Mucosa of descending colon (tissue), 3 donors: ENCODE data around the gene GPR55. TPM values are rescaled to one million over a fixed set of nuclear protein-coding genes. Genes with fewer than 3 reads are reported as not detected.

Experiments used
- ATAC-seq: fragments of 200-7000 bp; cut with Tn5 transposase; one replicate; pipeline ENCODE4 v1.9.1; 2020; ENCODE audit warnings: mild to moderate bottlenecking, moderate library complexity
- DNase-seq, 3 donors: peaks; one replicate each; pipeline ENCODE4 v3.0.0-alpha.2; 2020
- H3K36me3 ChIP-seq: fragments of 200-600 bp; one replicate; pipeline ENCODE4 v1.8.0; 2021; ENCODE audit warnings: low read depth, mild to moderate bottlenecking
- H3K4me1 ChIP-seq: fragments of 200-600 bp; one replicate; pipeline ENCODE4 v1.8.0; 2021; ENCODE audit warnings: low read depth, mild to moderate bottlenecking
- H3K4me3 ChIP-seq: fragments of 200-600 bp; one replicate; pipeline ENCODE4 v1.8.0; 2021; ENCODE audit warnings: mild to moderate bottlenecking
- H3K9me3 ChIP-seq: fragments of 200-600 bp; one replicate; pipeline ENCODE4 v1.8.0; 2021; ENCODE audit warnings: mild to moderate bottlenecking
- intact Hi-C, 2 donors: fragments of 100-400 bp; cut with DNase I in 1 of 2; cut with micrococcal nuclease in 1 of 2; formaldehyde crosslinking; loops; one replicate each; pipeline versions ENCODE4 v1.11.0 to v1.11.1; 2022; cut with DNase I, micrococcal nuclease
- total RNA-seq, 3 donors: library from RNA; stranded (reverse); fragmentation: NEBNext Ultra II Directional in 2 of 3; extraction: Animal tissue kit (Norgen Biotek cat#: 25700) in 2 of 3; gene quantifications; one replicate each; pipeline versions ENCODE4 v1.2.1 to v1.2.4, GENCODE V29; 2021 to 2023
- TF ChIP-seq, protein P1 (sequence below): fragments of 200-600 bp; IDR thresholded peaks from one replicate; pipeline ENCODE4 v1.8.0; 2022; ENCODE audit warnings: antibody characterized with exemption, mild to moderate bottlenecking
- donor health status: DM: no; HTN: no; CAD: no; lungs with moderate emphysema.
- donor health status: DM: no; HTN: no; CAD: no.
- donor health status: DM: no; HTN: yes; CAD: no.

Gene GPR55
- total RNA-seq, 3 donors from 2014 or later: 0.99 to 1.1 (median 1.1) TPM

GRCh38 chr2:230895536-230896345 lies 29.3 kb downstream of the GPR55 start:
- H3K4me3 ChIP-seq: no peak overlapping the region
- H3K9me3 ChIP-seq: no peaks in the 10 kb centered on the region
- TF ChIP-seq, protein P1, sequence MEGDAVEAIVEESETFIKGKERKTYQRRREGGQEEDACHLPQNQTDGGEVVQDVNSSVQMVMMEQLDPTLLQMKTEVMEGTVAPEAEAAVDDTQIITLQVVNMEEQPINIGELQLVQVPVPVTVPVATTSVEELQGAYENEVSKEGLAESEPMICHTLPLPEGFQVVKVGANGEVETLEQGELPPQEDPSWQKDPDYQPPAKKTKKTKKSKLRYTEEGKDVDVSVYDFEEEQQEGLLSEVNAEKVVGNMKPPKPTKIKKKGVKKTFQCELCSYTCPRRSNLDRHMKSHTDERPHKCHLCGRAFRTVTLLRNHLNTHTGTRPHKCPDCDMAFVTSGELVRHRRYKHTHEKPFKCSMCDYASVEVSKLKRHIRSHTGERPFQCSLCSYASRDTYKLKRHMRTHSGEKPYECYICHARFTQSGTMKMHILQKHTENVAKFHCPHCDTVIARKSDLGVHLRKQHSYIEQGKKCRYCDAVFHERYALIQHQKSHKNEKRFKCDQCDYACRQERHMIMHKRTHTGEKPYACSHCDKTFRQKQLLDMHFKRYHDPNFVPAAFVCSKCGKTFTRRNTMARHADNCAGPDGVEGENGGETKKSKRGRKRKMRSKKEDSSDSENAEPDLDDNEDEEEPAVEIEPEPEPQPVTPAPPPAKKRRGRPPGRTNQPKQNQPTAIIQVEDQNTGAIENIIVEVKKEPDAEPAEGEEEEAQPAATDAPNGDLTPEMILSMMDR: no peak
- DNase-seq (peak; percentile 64 to 86 (median 75)), ATAC-seq (peak; percentile 91)
- no peaks in the 10 kb centered on the region for H3K36me3 ChIP-seq
- intact Hi-C loops: no loop called here
- H3K4me1 ChIP-seq: peaks cover 29% of the 10 kb centered on the region

- Histone ChIP-seq H3K4me3 (no peak overlapping the region), H3K9me3 (no peaks in the 10 kb centered on the region), H3K4me1 (peaks cover 29% of the 10 kb centered on the region), H3K36me3 (no peaks in the 10 kb centered on the region)
- TF ChIP-seq, protein P1: no peak
- intact Hi-C loops: no loop called here
- peak in 2 of 3 donors; percentile 49 to 55 for DNase-seq
- no peak for ATAC-seq
These were observed 30.9 kb downstream of the GPR55 start for GRCh38 chr2:230893841-230894781.

DNA sequence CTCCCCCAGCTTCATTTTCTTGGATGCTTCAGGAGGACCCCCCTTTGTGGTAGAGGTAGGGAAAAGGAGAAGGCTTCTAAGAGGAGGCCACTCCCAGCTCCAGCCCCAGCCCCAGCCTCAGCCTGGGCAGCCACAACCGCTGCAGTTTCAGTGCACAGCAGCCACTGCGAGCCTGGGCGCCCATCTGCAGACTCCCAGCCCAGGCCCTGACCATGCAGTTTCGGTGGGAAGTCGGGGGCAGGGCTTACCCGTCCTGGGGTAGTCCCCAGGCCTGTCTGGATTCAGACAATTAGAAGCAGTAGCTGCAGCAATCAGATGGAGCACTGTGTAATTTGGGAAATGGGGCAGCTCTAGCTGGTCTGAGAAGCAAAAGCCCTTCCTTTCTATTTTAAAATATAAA lies 31.7 kb downstream of the GPR55 start:
- H3K36me3 ChIP-seq: no peaks in the 10 kb centered on the region
- ATAC-seq: peak; percentile 1
- peak in 2 of 3 donors; percentile 64 to 68 for DNase-seq
- TF ChIP-seq, protein P1: no peak
- no peak overlapping the region for H3K4me3 ChIP-seq
- peaks cover 29% of the 10 kb centered on the region for H3K4me1 ChIP-seq
- H3K9me3 ChIP-seq: no peaks in the 10 kb centered on the region
- intact Hi-C loops: no loop called here

- ATAC-seq (no peak), DNase-seq (peak in 2 of 3 donors; percentile 23 to 44)
- intact Hi-C loops: no loop called here
- H3K36me3 ChIP-seq: no peaks in the 10 kb centered on the region
- H3K4me1 ChIP-seq: peaks cover 27% of the 10 kb centered on the region
- no peaks in the 10 kb centered on the region for H3K9me3 ChIP-seq
- TF ChIP-seq, protein P1: no peak
- no peak overlapping the region for H3K4me3 ChIP-seq
These were observed 33.5 kb downstream of the GPR55 start for GRCh38 chr2:230891509-230891908.

GRCh38 chr2:230891064-230891463 lies 34.0 kb downstream of the GPR55 start:
- no peaks in the 10 kb centered on the region for H3K9me3 ChIP-seq
- TF ChIP-seq, protein P1: no peak
- no peak for ATAC-seq
- no peak for DNase-seq
- no peak overlapping the region for H3K4me3 ChIP-seq
- H3K4me1 ChIP-seq: peaks cover 23% of the 10 kb centered on the region
- intact Hi-C loops: no loop called here
- no peaks in the 10 kb centered on the region for H3K36me3 ChIP-seq
